Hepatocyte (in vitro differentiated cells): ENCODE results near the gene MAST3. TPM values are rescaled to one million over a fixed set of nuclear protein-coding genes. Genes with fewer than 3 reads are reported as not detected.

Source experiments
- DNase-seq: peaks from one replicate; pipeline ENCODE4 v3.0.0-alpha.2; 2016; ENCODE audit warnings: low spot score
- H2AFZ ChIP-seq: fragments of 200-600 bp; sonication (generic); 2 replicates; pipeline ENCODE4 v1.6.0; 2016; ENCODE audit warnings: antibody characterized with exemption, mild to moderate bottlenecking
- H3K27ac ChIP-seq: fragments of 200-600 bp; sonication (generic); 2 replicates; pipeline ENCODE4 v1.5.1; 2016; ENCODE audit warnings: mild to moderate bottlenecking
- H3K27me3 ChIP-seq: fragments of 200-600 bp; sonication (generic); 2 replicates; pipeline ENCODE4 v1.6.1; 2016
- H3K36me3 ChIP-seq: fragments of 200-600 bp; sonication (generic); replicated peaks from 2 replicates; pipeline ENCODE4 v1.5.1; 2016; ENCODE audit warnings: low read depth; ENCODE audit not compliant: insufficient read depth
- H3K4me1 ChIP-seq: fragments of 200-600 bp; sonication (generic); 2 replicates; pipeline ENCODE4 v1.5.1; 2016; ENCODE audit warnings: mild to moderate bottlenecking, moderate library complexity; ENCODE audit not compliant: insufficient read depth
- H3K4me2 ChIP-seq: fragments of 200-600 bp; sonication (generic); 2 replicates; pipeline ENCODE4 v1.6.0; 2016
- H3K4me3 ChIP-seq: fragments of 200-600 bp; sonication (generic); 2 replicates; pipeline ENCODE4 v1.5.1; 2016; ENCODE audit warnings: mild to moderate bottlenecking
- H3K79me2 ChIP-seq: fragments of 200-600 bp; sonication (generic); 2 replicates; pipeline ENCODE4 v1.6.0; 2017; ENCODE audit warnings: mild to moderate bottlenecking
- H3K9me2 ChIP-seq: fragments of 200-600 bp; sonication (generic); replicated peaks from 2 replicates; pipeline ENCODE4 v1.6.0; 2017; ENCODE audit warnings: mild to moderate bottlenecking; ENCODE audit not compliant: insufficient read depth
- H3K9me3 ChIP-seq: fragments of 200-600 bp; sonication (generic); 2 replicates; pipeline ENCODE4 v1.5.1; 2016; ENCODE audit warnings: low read depth, mild to moderate bottlenecking
- H4K20me1 ChIP-seq: fragments of 200-600 bp; sonication (generic); 2 replicates; pipeline ENCODE4 v1.6.0; 2016; ENCODE audit warnings: mild to moderate bottlenecking; ENCODE audit not compliant: insufficient read depth, poor library complexity, severe bottlenecking
- EZH2 ChIP-seq: fragments of 200-600 bp; sonication (generic); IDR thresholded peaks from 2 replicates; pipeline ENCODE4 v1.6.1; 2016; ENCODE audit warnings: antibody characterized with exemption, mild to moderate bottlenecking, borderline replicate concordance
- EZH2phosphoT487 ChIP-seq: fragments of 200-600 bp; sonication (generic); IDR thresholded peaks from one replicate; pipeline ENCODE4 v1.6.1; 2018; ENCODE audit warnings: antibody characterized with exemption, mild to moderate bottlenecking, low read depth, moderate library complexity; ENCODE audit not compliant: unreplicated experiment, severe bottlenecking
- WGBS: methylation state at CpG from one replicate; pipeline ENCODE4 v1.1.6; 2016; ENCODE audit warnings: low lambda C conversion rate; ENCODE audit errors: missing lambda C conversion rate; 5-methylcytosine and 5-hydroxymethylcytosine counted together
- polyA plus RNA-seq: library from polyadenylated mRNA; unstranded; fragments of >200 nt; fragmentation: Nextera tagmentation; extraction: Ambion mirVana; gene quantifications from 2 replicates; pipeline ENCODE4 v1.2.1, GENCODE V29; 2016
- total RNA-seq: library from RNA; depleted of rRNA; stranded (reverse); fragments of >200 nt; gene quantifications from 2 replicates; pipeline ENCODE4 v1.2.3, GENCODE V29; 2014
- TF ChIP-seq, protein P1 (sequence below): fragments of 200-600 bp; sonication (generic); IDR thresholded peaks from 2 replicates; pipeline ENCODE4 v1.5.1; 2016; ENCODE audit warnings: antibody characterized with exemption, mild to moderate bottlenecking; ENCODE audit not compliant: poor library complexity

Gene MAST3
- total and polyA plus RNA-seq, 2 experiments from 2014 or later: 9.7 to 10.3 TPM

DNA sequence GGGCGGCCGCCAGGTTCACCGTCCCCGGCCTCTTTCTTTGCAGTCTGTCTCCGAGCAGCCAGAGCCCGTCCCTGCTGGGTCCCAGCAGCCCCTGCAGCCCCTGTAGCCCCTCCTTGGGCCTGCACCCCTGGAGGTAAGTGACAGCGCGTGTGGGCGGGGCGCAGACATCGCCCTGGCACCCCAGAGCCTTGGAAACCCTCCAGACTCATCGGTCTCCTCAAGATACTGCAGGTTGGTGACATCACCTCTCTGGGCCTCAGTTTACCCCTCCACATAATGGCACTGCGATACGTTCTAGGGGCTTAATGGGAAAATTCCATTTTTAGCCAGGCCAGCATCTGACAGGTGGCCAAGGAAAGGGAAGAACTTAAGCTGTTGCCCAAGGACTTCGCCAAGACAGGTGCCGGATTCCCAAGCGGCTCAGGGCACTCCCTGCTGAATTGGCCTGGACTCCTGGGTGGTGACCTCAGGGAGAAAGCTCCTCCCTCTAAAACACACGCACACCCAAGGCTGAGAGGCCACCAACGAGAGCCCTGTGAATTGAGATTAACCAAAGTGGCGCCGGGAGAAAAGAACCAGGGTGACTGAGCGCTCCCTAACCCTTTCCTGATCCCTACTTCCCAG is 13.1 kb downstream of the MAST3 start:
- Histone ChIP-seq H3K27ac (peak overlapping the region; percentile 96), H3K36me3 (no peaks in the 10 kb centered on the region), H3K4me3 (peak overlapping the region; percentile 87), H3K4me1 (peaks cover 16% of the 10 kb centered on the region), H3K27me3 (no peaks in the 10 kb centered on the region), H3K79me2 (peaks cover 3% of the 10 kb centered on the region), H3K4me2 (peak overlapping the region; percentile 98), H3K9me2 (no peaks in the 10 kb centered on the region), H3K9me3 (no peaks in the 10 kb centered on the region), H4K20me1 (no peaks in the 10 kb centered on the region), H2AFZ (peak overlapping the region; percentile 66)
- no peak for DNase-seq
- TF ChIP-seq EZH2phosphoT487 (no peak), EZH2 (no peak)
- TF ChIP-seq, protein P1, sequence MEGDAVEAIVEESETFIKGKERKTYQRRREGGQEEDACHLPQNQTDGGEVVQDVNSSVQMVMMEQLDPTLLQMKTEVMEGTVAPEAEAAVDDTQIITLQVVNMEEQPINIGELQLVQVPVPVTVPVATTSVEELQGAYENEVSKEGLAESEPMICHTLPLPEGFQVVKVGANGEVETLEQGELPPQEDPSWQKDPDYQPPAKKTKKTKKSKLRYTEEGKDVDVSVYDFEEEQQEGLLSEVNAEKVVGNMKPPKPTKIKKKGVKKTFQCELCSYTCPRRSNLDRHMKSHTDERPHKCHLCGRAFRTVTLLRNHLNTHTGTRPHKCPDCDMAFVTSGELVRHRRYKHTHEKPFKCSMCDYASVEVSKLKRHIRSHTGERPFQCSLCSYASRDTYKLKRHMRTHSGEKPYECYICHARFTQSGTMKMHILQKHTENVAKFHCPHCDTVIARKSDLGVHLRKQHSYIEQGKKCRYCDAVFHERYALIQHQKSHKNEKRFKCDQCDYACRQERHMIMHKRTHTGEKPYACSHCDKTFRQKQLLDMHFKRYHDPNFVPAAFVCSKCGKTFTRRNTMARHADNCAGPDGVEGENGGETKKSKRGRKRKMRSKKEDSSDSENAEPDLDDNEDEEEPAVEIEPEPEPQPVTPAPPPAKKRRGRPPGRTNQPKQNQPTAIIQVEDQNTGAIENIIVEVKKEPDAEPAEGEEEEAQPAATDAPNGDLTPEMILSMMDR: no peak
- WGBS: 43% methylated on average over 22 of the region's 22 CpGs

DNA sequence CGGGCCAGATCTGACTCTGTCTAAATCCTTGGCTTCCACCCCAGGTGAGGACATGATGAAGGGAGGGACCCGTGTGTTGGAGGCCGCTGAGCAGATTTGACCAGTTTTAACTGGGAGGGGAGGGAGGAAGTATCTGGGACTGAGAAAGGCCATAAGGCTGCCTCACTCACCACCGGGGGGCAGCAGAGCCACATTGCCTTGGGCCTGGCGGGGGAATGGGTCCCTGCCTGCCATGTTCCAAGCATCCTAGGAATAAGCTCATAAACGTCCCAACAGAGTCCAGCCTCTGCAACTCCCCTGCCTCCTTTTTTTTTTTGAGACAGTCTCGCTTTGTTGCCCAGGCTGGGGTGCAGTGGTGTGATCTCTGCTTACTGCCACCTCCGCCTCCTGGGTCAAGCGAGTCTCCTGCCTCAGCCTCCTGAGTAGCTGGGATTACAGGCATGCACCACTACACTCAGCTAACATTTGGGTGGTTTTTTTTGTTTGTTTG is 15.5 kb downstream of the MAST3 start:
- 34% methylated on average over 8 of the region's 9 CpGs for WGBS
- no peak overlapping the region for H3K4me2 ChIP-seq
- no peaks in the 10 kb centered on the region for H3K9me3 ChIP-seq
- H3K4me3 ChIP-seq: no peak overlapping the region
- no peaks in the 10 kb centered on the region for H3K9me2 ChIP-seq
- no peak overlapping the region for H2AFZ ChIP-seq
- no peak overlapping the region for H3K27ac ChIP-seq
- TF ChIP-seq, protein P1: peak; percentile 83
- TF ChIP-seq EZH2: no peak
- no peaks in the 10 kb centered on the region for H4K20me1 ChIP-seq
- H3K36me3 ChIP-seq: no peaks in the 10 kb centered on the region
- no peaks in the 10 kb centered on the region for H3K27me3 ChIP-seq
- DNase-seq: peak; percentile 89
- peaks cover 3% of the 10 kb centered on the region for H3K79me2 ChIP-seq
- H3K4me1 ChIP-seq: peaks cover 20% of the 10 kb centered on the region

DNA sequence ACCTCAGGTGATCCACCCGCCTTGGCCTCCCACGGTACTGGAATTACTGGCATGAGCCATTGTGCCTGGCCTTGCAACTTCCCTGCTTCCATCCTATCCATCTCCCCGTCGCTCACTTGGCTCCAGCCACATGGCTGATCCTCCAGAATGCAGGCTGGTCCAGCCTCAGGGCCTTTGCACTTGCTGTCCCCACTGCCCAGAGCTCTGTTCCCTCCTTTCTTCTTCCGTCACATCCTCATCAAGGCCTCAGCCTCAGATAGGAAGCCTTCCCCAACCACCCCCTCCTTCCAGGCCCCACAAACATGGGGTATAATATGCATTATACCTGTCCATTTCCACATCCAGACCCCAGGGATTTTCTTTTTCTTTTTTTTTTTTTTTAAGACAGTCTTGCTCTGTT is 16.2 kb downstream of the MAST3 start:
- WGBS: 96% methylated on average over 5 of the region's 5 CpGs
- Histone ChIP-seq H3K27me3 (no peaks in the 10 kb centered on the region), H4K20me1 (peaks cover 4% of the 10 kb centered on the region), H3K4me3 (no peak overlapping the region), H3K4me2 (no peak overlapping the region), H2AFZ (no peak overlapping the region), H3K9me3 (no peaks in the 10 kb centered on the region), H3K36me3 (no peaks in the 10 kb centered on the region), H3K9me2 (no peaks in the 10 kb centered on the region), H3K27ac (no peak overlapping the region), H3K79me2 (peaks cover 9% of the 10 kb centered on the region), H3K4me1 (peaks cover 20% of the 10 kb centered on the region)
- no peak for DNase-seq
- TF ChIP-seq EZH2 (no peak), EZH2phosphoT487 (no peak)

DNA sequence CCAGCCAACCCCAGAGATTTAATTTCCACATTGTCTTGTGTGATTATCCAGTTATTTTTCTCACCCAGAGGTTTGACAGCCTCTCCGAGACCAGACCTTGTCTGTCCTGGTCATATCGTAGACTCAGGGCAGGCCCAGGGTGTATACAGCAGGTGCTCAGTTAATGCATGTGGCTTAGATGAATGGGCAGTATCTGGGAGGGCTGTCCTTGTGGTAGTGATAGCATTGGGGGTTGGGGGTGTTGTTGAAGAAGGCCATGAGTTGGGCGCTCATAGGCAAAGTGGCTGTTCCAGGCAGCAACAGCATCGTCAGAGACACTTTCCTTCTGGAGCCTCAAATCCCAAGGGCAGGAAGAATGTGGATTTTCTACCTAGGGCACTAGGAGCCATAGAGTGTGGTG is 16.9 kb downstream of the MAST3 start:
- DNase-seq: no peak
- H3K4me1 ChIP-seq: peaks cover 14% of the 10 kb centered on the region
- no peak overlapping the region for H2AFZ ChIP-seq

More for the DNA sequence above, 16.9 kb downstream of the MAST3 start:
- 96% methylated on average over 4 of the region's 4 CpGs for WGBS
- TF ChIP-seq EZH2phosphoT487: no peak
- no peak for TF ChIP-seq EZH2
- TF ChIP-seq, protein P1: no peak
- Histone ChIP-seq H3K9me3 (no peaks in the 10 kb centered on the region), H3K27ac (no peak overlapping the region), H3K36me3 (no peaks in the 10 kb centered on the region), H3K4me3 (no peak overlapping the region), H3K79me2 (peaks cover 9% of the 10 kb centered on the region), H4K20me1 (peaks cover 10% of the 10 kb centered on the region), H3K4me2 (no peak overlapping the region), H3K27me3 (no peaks in the 10 kb centered on the region), H3K9me2 (no peaks in the 10 kb centered on the region)
